ENCODE data around the gene DCHS2.

DNA sequence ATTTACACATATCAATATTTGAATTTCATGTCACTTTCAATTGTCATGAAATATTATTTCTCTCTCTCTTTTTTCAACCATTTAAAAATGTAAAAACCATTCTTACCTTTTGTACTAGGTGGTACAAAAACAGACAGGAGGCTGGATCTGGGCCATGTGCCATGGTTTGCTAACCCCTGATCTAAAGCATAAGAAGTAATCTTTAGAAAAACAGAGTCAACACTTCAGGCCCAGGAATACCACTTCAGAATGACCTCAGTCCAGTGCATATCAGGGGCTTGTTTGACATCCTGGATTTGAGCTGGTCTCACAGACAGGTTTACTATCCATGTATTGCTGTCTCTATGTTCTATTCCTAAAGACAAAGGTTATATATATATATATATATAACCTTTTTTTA is 102.5 kb downstream of the DCHS2 start:
- no peak for TF ChIP-seq CTCF (conservative IDR thresholded peaks at IDR 0.05; ENCODE audit: low read depth in 2 of 2)
- TF ChIP-seq EZH2phosphoT487 (IDR thresholded peaks at IDR 0.05; ENCODE audit: unreplicated experiment), result no peak
- TF ChIP-seq EZH2 (IDR thresholded peaks at IDR 0.05; ENCODE audit: low read depth, unreplicated experiment), result no peak

Measured in GM23338 (cell line).